ENCODE measurements around the gene PROCA1. TPM values are rescaled to one million over a fixed set of nuclear protein-coding genes. Genes with fewer than 3 reads are reported as not detected.
A peak's percentile ranks its signal among the peaks of the same experiment; 100 is the strongest.

Gene PROCA1
- total and polyA plus RNA-seq, 8 donors = 1.9 to 8.3 (median 6.5) TPM

DNA sequence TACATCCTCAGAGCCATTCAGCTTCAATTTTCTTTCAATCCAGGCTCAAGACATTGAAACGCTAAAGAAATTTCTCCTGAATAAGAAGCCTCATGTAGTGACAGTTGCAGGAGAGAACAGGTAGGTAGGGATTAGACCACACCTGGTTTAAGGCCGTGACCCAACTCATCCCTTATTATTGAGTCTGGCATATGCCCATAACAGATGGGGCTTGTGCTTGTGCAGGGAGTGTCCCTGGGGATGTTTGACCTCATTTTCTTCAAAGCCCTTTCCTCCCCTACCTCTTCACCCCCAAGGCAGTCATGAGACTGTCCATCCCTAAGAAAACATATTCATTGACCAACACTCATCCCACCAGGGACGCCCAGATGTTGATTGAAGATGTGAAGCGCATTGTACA lies 25.4 kb downstream of the PROCA1 start:
- TF ChIP-seq, protein P1, sequence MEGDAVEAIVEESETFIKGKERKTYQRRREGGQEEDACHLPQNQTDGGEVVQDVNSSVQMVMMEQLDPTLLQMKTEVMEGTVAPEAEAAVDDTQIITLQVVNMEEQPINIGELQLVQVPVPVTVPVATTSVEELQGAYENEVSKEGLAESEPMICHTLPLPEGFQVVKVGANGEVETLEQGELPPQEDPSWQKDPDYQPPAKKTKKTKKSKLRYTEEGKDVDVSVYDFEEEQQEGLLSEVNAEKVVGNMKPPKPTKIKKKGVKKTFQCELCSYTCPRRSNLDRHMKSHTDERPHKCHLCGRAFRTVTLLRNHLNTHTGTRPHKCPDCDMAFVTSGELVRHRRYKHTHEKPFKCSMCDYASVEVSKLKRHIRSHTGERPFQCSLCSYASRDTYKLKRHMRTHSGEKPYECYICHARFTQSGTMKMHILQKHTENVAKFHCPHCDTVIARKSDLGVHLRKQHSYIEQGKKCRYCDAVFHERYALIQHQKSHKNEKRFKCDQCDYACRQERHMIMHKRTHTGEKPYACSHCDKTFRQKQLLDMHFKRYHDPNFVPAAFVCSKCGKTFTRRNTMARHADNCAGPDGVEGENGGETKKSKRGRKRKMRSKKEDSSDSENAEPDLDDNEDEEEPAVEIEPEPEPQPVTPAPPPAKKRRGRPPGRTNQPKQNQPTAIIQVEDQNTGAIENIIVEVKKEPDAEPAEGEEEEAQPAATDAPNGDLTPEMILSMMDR (IDR thresholded peaks at IDR 0.05) = no peak
- Histone ChIP-seq H3K9me3 (no peaks in the 10 kb centered on the region), H3K4me1 (no peaks in the 10 kb centered on the region), H3K4me3 (no peak overlapping the region), H3K27ac (no peak overlapping the region), H3K36me3 (peaks cover 0 to 100% of the 10 kb centered on the region in 2 donors), H3K27me3 (no peaks in the 10 kb centered on the region)
- intact Hi-C loops (cut with DNase I) = no loop called here
- ATAC-seq (no peak), DNase-seq (no peak)

DNA sequence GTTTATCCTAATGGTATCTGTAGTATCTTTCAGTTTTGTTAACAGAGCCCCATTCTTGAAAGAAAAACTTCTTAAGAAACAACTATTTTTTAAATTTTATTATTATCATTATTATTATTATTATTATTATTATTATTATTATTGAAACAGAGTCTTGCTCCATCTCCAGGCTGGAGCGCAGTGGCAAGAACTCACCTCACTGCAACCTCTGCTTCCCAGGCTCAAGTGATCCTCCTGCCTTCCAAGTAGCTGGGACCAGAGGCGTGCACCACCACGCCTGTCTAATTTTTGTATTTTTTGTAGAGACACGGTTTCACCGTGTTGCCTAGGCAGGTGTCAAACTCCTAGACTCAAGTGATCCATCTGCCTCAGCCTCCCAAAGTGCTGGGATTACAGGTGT lies 26.3 kb downstream of the PROCA1 start:
- Histone ChIP-seq H3K9me3 (no peaks in the 10 kb centered on the region), H3K36me3 (peaks cover 0 to 100% of the 10 kb centered on the region in 2 donors), H3K27me3 (no peaks in the 10 kb centered on the region), H3K4me1 (no peaks in the 10 kb centered on the region), H3K4me3 (no peak overlapping the region), H3K27ac (no peak overlapping the region)
- TF ChIP-seq, protein P1 (IDR thresholded peaks at IDR 0.05) = no peak
- intact Hi-C loops (cut with DNase I) = no loop called here
- ATAC-seq (no peak), DNase-seq (no peak)

DNA sequence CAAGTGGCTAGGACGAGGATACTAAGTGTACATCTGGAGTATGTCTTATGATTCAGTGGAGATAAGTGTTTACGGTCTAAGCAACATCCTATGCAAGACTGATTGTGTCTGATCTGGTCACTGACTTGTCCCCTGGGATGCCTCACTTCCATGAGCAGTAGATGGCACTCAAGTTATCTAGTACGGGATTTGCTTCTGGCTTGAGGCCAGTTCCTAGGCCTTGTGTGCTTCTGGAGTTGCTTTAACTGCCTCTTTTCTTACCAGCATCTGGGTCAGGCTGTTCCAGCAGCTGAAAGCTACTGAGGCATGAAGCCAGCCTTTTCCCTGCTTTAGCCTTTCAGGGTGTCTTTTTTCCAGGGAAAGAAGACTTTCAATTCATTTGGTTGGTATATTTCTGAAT lies 26.7 kb downstream of the PROCA1 start:
- DNase-seq (peak in 2 of 4 donors; percentile 53 to 79), ATAC-seq (no peak)
- H3K4me1 ChIP-seq = no peaks in the 10 kb centered on the region
- no peak overlapping the region for H3K4me3 ChIP-seq
- TF ChIP-seq, protein P1 (IDR thresholded peaks at IDR 0.05) = no peak
- no peaks in the 10 kb centered on the region for H3K27me3 ChIP-seq
- H3K36me3 ChIP-seq = peaks cover 0 to 100% of the 10 kb centered on the region in 2 donors
- no peaks in the 10 kb centered on the region for H3K9me3 ChIP-seq
- intact Hi-C loops (cut with DNase I) = no loop called here
- H3K27ac ChIP-seq = no peak overlapping the region

DNA sequence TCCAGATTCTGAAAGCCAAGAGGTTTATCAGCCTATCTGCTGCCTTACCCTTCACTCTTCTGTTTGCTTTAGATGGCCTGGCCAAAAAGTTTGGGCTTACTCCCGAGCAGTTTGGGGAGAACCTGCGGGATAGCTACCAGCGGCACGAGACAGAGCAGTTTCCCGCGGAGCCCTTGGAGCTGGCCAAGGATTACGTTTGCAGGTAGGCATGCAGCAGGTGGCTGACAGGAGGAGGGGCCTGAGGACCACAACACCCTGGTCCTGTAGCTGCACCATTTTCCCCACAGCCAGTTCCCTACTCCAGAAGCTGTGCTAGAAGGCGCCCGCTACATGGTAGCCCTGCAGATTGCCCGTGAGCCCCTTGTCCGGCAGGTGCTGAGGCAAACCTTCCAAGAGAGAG lies 29.0 kb downstream of the PROCA1 start:
- ATAC-seq = no peak

DNA sequence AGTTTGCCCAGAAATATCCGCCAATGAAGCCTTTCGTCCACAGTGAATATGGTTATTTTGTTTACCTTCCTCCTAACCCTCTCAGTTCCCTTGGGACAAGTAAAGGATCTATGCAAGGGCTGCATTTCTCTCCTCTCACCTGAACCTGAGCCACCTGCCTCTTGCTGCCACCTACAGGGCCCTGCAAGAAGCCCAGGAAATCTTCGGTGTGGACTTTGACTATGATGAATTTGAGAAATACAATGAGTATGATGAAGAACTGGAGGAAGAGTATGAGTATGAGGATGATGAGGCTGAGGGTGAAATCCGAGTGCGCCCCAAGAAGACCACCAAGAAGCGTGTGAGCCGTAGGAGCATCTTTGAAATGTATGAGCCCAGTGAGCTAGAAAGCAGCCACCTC lies 35.7 kb downstream of the PROCA1 start:
- TF ChIP-seq, protein P1 (IDR thresholded peaks at IDR 0.05) = no peak
- DNase-seq (no peak), ATAC-seq (peak; percentile 21)
- H3K4me3 ChIP-seq = no peak overlapping the region
- no peak overlapping the region for H3K27ac ChIP-seq
- no peaks in the 10 kb centered on the region for H3K9me3 ChIP-seq
- intact Hi-C loops (cut with DNase I) = no loop called here
- H3K36me3 ChIP-seq = peaks cover 8 to 100% of the 10 kb centered on the region in 2 donors
- no peaks in the 10 kb centered on the region for H3K4me1 ChIP-seq
- no peaks in the 10 kb centered on the region for H3K27me3 ChIP-seq

More for the DNA sequence above, 29.0 kb downstream of the PROCA1 start:
- no peak overlapping the region for H3K27ac ChIP-seq
- no peak for DNase-seq
- H3K4me3 ChIP-seq = no peak overlapping the region
- H3K36me3 ChIP-seq = peaks cover 0 to 100% of the 10 kb centered on the region in 2 donors
- H3K27me3 ChIP-seq = no peaks in the 10 kb centered on the region
- H3K4me1 ChIP-seq = no peaks in the 10 kb centered on the region
- intact Hi-C loops (cut with DNase I) = no loop called here
- TF ChIP-seq, protein P1 (IDR thresholded peaks at IDR 0.05) = no peak
- no peaks in the 10 kb centered on the region for H3K9me3 ChIP-seq
